NCI-H1417 treated with DMSO at 0.1 percent for 48 hours (cell line): ENCODE measurements around the gene DYNLL1.
"Not testable (repeated sequence)": the region's sequence is repeated elsewhere in the genome, so short reads cannot be mapped to it uniquely, and the experiment has no call there.

Source experiments
- DNase-seq: peaks from one replicate; lab custom pipeline; 2025; lab: John Stamatoyannopoulos, UW

DYNLL1 gene

GRCh38 chr12:120474616-120474960, 21.3 kb upstream of the DYNLL1 start:
- no peak for DNase-seq

- DNase-seq: no peak
These were observed 20.3 kb upstream of the DYNLL1 start for GRCh38 chr12:120475643-120476042.

- DNase-seq: no peak
These were observed 16.5 kb upstream of the DYNLL1 start for GRCh38 chr12:120479458-120479857.

GRCh38 chr12:120480211-120480610, 15.7 kb upstream of the DYNLL1 start:
- no peak for DNase-seq

GRCh38 chr12:120481022-120481767, 14.7 kb upstream of the DYNLL1 start:
- no peak for DNase-seq

- DNase-seq: no peak
These were observed 12.3 kb upstream of the DYNLL1 start for GRCh38 chr12:120483621-120484020.

- no peak for DNase-seq
These were observed 9.7 kb upstream of the DYNLL1 start for GRCh38 chr12:120485961-120486881.

- not testable (repeated sequence) for DNase-seq
These were observed 8.4 kb upstream of the DYNLL1 start for GRCh38 chr12:120487552-120487951.

GRCh38 chr12:120488057-120488640, 7.8 kb upstream of the DYNLL1 start:
- DNase-seq: no peak

GRCh38 chr12:120489018-120489417, 6.9 kb upstream of the DYNLL1 start:
- DNase-seq: no peak

- no peak for DNase-seq
These were observed 5.6 kb upstream of the DYNLL1 start for GRCh38 chr12:120490325-120490724.

GRCh38 chr12:120490833-120491512, 4.9 kb upstream of the DYNLL1 start:
- DNase-seq: no peak

GRCh38 chr12:120495186-120495730, 655 bp upstream of the DYNLL1 start:
- no peak for DNase-seq

- DNase-seq: peak; percentile 8
These were observed 764 bp downstream of the DYNLL1 start for GRCh38 chr12:120496413-120497340.

- no peak for DNase-seq
These were observed 1.7 kb downstream of the DYNLL1 start for GRCh38 chr12:120497524-120498150.

- DNase-seq: no peak
These were observed 3.1 kb downstream of the DYNLL1 start for GRCh38 chr12:120498870-120499515.

GRCh38 chr12:120500581-120500980, 4.7 kb downstream of the DYNLL1 start:
- DNase-seq: no peak

GRCh38 chr12:120504587-120504986, 8.7 kb downstream of the DYNLL1 start:
- no peak for DNase-seq

GRCh38 chr12:120508537-120508936, 12.6 kb downstream of the DYNLL1 start:
- no peak for DNase-seq

- no peak for DNase-seq
These were observed 18.1 kb downstream of the DYNLL1 start for GRCh38 chr12:120514002-120514401.
